Uterus (tissue), 2 donors: Measurements from ENCODE around the gene BICDL1.

Source experiments
- CTCF ChIP-seq, 4 experiments: fragments of 200-600 bp in 2 of 4; fragments of 450-650 bp in 2 of 4; sonication (generic) in 2 of 4; IDR thresholded peaks; one replicate each; pipeline ENCODE4 v1.5.1; 2016 to 2019; ENCODE audit warnings: antibody characterized with exemption in 4 of 4, mild to moderate bottlenecking in 2 of 4, moderate library complexity in 1 of 4
- POLR2A ChIP-seq, 2 donors: fragments of 450-650 bp; IDR thresholded peaks; one replicate each; pipeline ENCODE4 v1.6.1; 2016; ENCODE audit warnings: antibody characterized with exemption in 2 of 2, mild to moderate bottlenecking in 1 of 2, moderate library complexity in 1 of 2

- TF ChIP-seq CTCF (IDR thresholded peaks at IDR 0.05) (no peak), POLR2A (IDR thresholded peaks at IDR 0.05) (no peak)
Observed at GRCh38 chr12:119949594-119949993, 39.4 kb upstream of the BICDL1 start.
